HG03571 (cell line): Measurements from ENCODE around the gene SLC4A8.
"Not testable (repeated sequence)": the region's sequence is repeated elsewhere in the genome, so short reads cannot be mapped to it uniquely, and the experiment has no call there.

Experiments used
- ATAC-seq: cut with Tn5 transposase; IDR thresholded peaks from one replicate; pipeline ENCODE4 v1.9.1; 2021; ENCODE audit not compliant: unreplicated experiment

Gene SLC4A8

GRCh38 chr12:51473947-51474346 lies 49.3 kb downstream of the SLC4A8 start:
- no peak for ATAC-seq

GRCh38 chr12:51475543-51475942 lies 50.9 kb downstream of the SLC4A8 start:
- ATAC-seq = no peak

- no peak for ATAC-seq
Measured at GRCh38 chr12:51480978-51481377, 56.3 kb downstream of the SLC4A8 start.

- ATAC-seq = no peak
Measured at GRCh38 chr12:51482929-51483697, 58.5 kb downstream of the SLC4A8 start.

- no peak for ATAC-seq
Measured at GRCh38 chr12:51484119-51484518, 59.5 kb downstream of the SLC4A8 start.

GRCh38 chr12:51488281-51488680 lies 63.6 kb downstream of the SLC4A8 start:
- no peak for ATAC-seq

GRCh38 chr12:51493281-51493680 lies 68.7 kb downstream of the SLC4A8 start:
- no peak for ATAC-seq

- no peak for ATAC-seq
Measured at GRCh38 chr12:51496895-51497294, 72.3 kb downstream of the SLC4A8 start.

GRCh38 chr12:51504851-51505250 lies 80.2 kb downstream of the SLC4A8 start:
- ATAC-seq = no peak

GRCh38 chr12:51505360-51506105 lies 80.9 kb downstream of the SLC4A8 start:
- ATAC-seq = no peak

GRCh38 chr12:51507178-51507577 lies 82.5 kb downstream of the SLC4A8 start:
- no peak for ATAC-seq

GRCh38 chr12:51508285-51508684 lies 83.7 kb downstream of the SLC4A8 start:
- no peak for ATAC-seq

GRCh38 chr12:51511546-51512260 lies 87.1 kb downstream of the SLC4A8 start:
- ATAC-seq = no peak

GRCh38 chr12:51512438-51512837 lies 87.8 kb downstream of the SLC4A8 start:
- ATAC-seq = no peak

GRCh38 chr12:51515037-51515436 lies 90.4 kb downstream of the SLC4A8 start:
- ATAC-seq = not testable (repeated sequence)

- no peak for ATAC-seq
Measured at GRCh38 chr12:51517316-51517715, 92.7 kb downstream of the SLC4A8 start.

GRCh38 chr12:51517800-51518199 lies 93.2 kb downstream of the SLC4A8 start:
- ATAC-seq = no peak

GRCh38 chr12:51519755-51520154 lies 95.1 kb downstream of the SLC4A8 start:
- ATAC-seq = no peak

GRCh38 chr12:51520576-51521325 lies 96.1 kb downstream of the SLC4A8 start:
- ATAC-seq = no peak

- ATAC-seq = no peak
Measured at GRCh38 chr12:51521554-51522276, 97.1 kb downstream of the SLC4A8 start.
